ENCODE measurements around the gene ERF. TPM values are rescaled to one million over a fixed set of nuclear protein-coding genes. Genes with fewer than 3 reads are reported as not detected.

Gene ERF
- total and polyA plus RNA-seq, 2 of the 8 experiments (the other 6 are each of a cell fraction or from before 2014, with no cell fraction given), result 43.7 to 62.7 TPM

DNA sequence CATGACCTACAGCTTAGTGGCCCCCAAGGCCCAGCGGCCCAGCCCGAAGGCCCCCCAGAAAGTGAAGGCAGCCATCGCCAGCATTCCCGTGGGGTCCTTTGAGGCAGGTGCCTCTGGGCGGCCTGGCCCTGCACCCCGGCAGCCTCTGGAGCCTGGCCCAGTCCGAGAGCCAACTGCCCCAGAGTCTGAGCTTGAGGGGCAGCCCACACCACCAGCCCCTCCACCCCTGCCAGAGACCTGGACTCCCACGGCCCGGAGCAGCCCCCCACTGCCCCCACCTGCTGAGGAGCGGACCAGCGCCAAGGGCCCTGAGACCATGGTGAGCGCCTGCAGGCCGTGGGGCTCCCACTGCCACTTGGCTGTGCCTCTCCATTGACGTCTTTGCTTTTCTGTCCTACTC, 38.0 kb upstream of the ERF start (continued):
- no peak for TF ChIP-seq BRCA1 (IDR thresholded peaks at IDR 0.05; ENCODE audit: low read depth, low read length)
- no peak for TF ChIP-seq GTF2F1 (IDR thresholded peaks at IDR 0.05; ENCODE audit: borderline replicate concordance, low read depth, low read length)
- TF ChIP-seq SAP30 (IDR thresholded peaks at IDR 0.05; ENCODE audit: insufficient read depth, insufficient replicate concordance, low read length), result no peak
